GM13977 (cell line): ENCODE results near the gene IGSF5.

Experiments used
- DNase-seq: peaks from one replicate; pipeline ENCODE4 v3.0.0; 2012; ENCODE audit warnings: low spot score
- in situ Hi-C: fragments of 300-500 bp; cut with MboI; formaldehyde crosslinking; loops from one replicate; pipeline ENCODE4 v1.12.0; 2022; ENCODE audit warnings: low sequenced_read_pairs, low pct_unique_long_range_greater_than_20kb, mixed read lengths, inconsistent platforms; ENCODE audit not compliant: unreplicated experiment
- TF ChIP-seq, protein P1 (sequence below): IDR thresholded peaks from 2 replicates; pipeline ENCODE4 v1.5.1; 2012; ENCODE audit warnings: mild to moderate bottlenecking, control low read depth; ENCODE audit not compliant: insufficient read depth; ENCODE audit errors: extremely low read depth, missing control alignments

The IGSF5 gene

DNA sequence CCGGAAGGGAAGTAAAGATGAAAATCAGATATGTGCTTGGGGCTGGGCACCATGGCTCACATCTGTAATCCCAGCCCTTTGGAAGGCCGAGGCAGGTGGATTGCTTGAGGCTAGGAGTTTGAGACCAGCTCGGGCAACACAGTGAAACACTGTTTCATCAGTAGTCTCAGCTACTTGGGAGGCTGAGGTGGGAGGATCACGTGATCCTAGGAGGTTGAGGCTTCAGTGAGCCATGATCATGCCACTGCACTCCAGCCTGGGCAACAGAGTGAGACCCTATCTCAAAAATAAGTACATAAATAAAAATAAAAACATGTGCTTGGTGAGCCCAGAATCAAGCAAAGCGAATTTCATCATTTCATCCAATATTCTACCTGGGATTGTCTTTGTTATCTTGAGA, 98.9 kb downstream of the IGSF5 start:
- no peak for DNase-seq
- in situ Hi-C loops: no loop called here
- TF ChIP-seq, protein P1, sequence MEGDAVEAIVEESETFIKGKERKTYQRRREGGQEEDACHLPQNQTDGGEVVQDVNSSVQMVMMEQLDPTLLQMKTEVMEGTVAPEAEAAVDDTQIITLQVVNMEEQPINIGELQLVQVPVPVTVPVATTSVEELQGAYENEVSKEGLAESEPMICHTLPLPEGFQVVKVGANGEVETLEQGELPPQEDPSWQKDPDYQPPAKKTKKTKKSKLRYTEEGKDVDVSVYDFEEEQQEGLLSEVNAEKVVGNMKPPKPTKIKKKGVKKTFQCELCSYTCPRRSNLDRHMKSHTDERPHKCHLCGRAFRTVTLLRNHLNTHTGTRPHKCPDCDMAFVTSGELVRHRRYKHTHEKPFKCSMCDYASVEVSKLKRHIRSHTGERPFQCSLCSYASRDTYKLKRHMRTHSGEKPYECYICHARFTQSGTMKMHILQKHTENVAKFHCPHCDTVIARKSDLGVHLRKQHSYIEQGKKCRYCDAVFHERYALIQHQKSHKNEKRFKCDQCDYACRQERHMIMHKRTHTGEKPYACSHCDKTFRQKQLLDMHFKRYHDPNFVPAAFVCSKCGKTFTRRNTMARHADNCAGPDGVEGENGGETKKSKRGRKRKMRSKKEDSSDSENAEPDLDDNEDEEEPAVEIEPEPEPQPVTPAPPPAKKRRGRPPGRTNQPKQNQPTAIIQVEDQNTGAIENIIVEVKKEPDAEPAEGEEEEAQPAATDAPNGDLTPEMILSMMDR: no peak

DNA sequence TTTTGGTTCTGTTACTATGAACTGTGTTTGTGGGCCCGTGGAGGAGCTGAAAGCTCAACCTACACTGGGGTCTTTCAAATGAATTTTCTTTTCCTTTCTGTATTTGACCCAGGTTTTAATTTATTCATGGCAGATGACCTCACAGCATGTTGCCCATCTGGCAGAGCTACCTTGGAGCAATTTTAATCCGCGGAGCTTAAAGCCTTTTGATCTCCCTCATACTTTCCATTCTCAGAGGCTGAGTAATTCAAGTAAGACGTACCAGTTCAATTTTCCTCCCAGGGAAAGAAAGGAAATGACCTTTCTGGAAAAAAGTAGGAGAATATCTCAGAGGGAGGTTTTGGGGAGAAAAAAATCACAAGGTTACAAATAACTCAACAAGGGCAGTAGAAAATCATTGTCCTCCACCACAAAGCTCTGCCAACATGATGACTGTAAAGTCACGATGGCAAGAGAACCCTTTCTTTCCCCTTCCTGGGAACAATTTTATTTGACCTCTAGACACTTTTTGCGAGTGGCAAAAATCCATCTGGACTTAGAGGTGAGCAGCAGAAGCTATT, 100.7 kb downstream of the IGSF5 start:
- in situ Hi-C loops: no loop called here
- DNase-seq: no peak
- TF ChIP-seq, protein P1: no peak

DNA sequence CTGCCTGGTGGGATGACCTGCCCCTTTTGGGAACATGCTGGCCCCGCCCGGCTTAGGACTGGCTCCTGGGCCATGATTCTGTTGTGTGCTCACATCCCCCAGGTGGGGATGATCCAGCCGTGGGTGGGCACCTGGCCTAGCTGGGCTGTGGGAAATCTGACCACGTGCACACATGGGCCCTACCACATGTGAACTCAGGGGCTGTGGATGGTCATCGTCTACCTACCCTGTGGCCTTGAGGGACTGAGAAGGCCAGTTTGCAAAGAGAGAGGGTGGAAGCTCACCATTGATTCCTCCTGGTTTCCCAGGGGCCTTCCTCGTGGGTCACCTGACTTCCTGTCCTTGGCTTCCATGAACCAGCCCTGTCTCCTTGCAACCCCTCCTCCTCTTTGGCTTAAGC, 102.9 kb downstream of the IGSF5 start:
- in situ Hi-C loops: no loop called here
- TF ChIP-seq, protein P1: no peak
- DNase-seq: no peak

DNA sequence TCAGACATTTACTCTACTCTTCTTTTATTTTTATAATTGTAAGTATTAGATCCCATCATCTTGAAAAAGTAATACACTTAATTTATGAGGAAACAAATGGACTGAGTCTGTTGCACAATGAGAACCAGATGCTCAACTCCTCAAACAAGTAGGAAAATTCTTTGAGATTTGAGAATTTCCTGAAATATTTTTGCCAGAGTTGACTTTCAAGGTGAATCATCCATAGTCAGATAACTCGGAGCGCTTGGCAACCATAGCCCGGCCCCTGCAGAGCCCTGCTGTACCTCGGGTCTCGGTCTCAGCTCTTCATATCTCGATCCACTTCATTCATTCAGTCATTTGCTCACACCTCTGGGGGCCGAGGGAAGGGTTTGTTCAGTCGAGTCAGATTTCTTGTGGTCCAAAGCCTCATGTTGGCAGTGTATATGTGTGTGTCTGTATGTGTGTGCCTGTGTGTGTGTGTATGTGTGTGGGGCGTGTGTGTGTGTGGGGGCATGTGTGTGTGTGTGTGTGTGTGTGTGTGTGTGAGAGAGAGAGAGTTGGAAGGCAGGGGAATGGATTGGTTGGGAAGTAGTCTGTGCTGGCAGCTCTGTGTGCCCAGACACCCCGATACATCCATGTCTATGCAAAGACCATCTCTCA, 104.2 kb downstream of the IGSF5 start:
- in situ Hi-C loops: no loop called here
- no peak for DNase-seq
- TF ChIP-seq, protein P1: no peak

DNA sequence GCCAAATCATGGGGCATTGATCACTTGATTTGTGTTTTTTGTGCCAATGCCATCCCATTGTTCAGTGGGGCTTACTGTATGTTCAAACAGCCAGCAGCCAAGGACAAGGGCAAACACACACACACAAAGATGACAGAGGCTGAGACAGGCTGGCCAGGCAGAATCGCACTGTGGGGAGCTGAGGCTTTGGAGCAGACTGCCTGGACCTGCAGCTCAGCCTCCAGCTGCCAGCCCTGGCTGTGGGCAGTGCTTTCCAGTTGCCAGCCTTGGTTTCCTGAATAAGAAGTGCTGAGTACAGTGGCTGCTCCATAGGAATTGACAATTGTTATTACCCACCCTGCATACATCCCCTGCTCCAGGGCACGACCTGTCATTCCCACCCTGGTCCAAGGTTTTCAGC, 105.3 kb downstream of the IGSF5 start:
- TF ChIP-seq, protein P1: no peak
- in situ Hi-C loops: no loop called here
- no peak for DNase-seq

DNA sequence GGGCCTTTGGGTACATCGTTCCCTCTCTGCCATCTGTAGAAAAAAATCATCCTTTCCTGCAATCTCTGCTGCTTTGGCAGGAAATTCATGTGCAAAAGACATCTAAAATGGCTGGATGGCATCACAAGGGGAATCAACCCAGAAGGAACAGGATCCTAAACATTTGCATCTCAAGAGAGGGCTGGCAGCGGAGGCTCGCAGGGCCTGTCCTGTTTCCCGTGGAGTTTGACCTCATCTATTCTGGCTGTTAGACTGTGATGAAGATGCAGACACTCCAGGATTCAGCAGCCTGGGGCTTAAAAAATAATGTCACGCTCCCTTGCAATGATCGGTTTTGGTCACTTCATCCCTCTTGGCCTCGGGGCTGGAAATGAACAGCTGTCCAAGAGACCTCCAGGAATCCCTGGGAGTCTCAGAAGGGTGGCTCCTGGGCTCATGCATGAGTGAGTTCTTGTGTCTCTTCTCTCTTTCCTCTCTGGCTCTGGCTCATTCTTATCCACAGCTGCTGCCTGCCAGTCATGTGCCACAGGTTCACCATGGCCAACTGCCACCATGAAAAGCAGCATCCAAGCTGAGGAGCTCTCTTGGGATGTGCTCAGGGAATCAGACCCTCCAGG, 106.1 kb downstream of the IGSF5 start:
- no peak for DNase-seq
- in situ Hi-C loops: no loop called here
- TF ChIP-seq, protein P1: no peak
